Heart left ventricle (tissue), 16 donors: ENCODE measurements around the gene ADAMTS12. TPM values are rescaled to one million over a fixed set of nuclear protein-coding genes. Genes with fewer than 3 reads are reported as not detected.
"Not testable (repeated sequence)": the region's sequence is repeated elsewhere in the genome, so short reads cannot be mapped to it uniquely, and the experiment has no call there.

Source experiments
- ATAC-seq, 4 donors: fragments of 200-7000 bp; cut with Tn5 transposase; one replicate each; pipeline ENCODE4 v1.9.1; 2020 to 2022; ENCODE audit warnings: moderate library complexity in 4 of 4, mild to moderate bottlenecking in 3 of 4, moderate number of reproducible peaks in 1 of 4
- DNase-seq, 5 donors: peaks; one replicate each; pipeline ENCODE4 v3.0.0-alpha.2; 2020
- H3K27ac ChIP-seq, 12 donors: fragments of 200-600 bp; sonication (generic) in 4 of 12; one replicate each; pipeline versions ENCODE4 v1.5.0 to v1.8.0; 2016 to 2022; ENCODE audit warnings: mild to moderate bottlenecking in 2 of 12
- H3K27me3 ChIP-seq, 9 donors: fragments of 200-600 bp; sonication (generic) in 2 of 9; one replicate each; pipeline versions ENCODE4 v1.5.1 to v1.8.0; 2016 to 2022; ENCODE audit warnings: mild to moderate bottlenecking in 3 of 9
- H3K36me3 ChIP-seq, 9 donors: fragments of 200-600 bp; sonication (generic) in 2 of 9; one replicate each; pipeline versions ENCODE4 v1.5.0 to v1.8.0; 2018 to 2022; ENCODE audit warnings: mild to moderate bottlenecking in 2 of 9
- H3K4me1 ChIP-seq, 12 donors: fragments of 200-600 bp; sonication (generic) in 4 of 12; one replicate each; pipeline versions ENCODE4 v1.5.0 to v1.8.0; 2016 to 2022; ENCODE audit warnings: mild to moderate bottlenecking in 3 of 12
- H3K4me3 ChIP-seq, 12 donors: fragments of 200-600 bp; sonication (generic) in 4 of 12; one replicate each; pipeline versions ENCODE4 v1.5.0 to v1.8.0; 2017 to 2022; ENCODE audit warnings: mild to moderate bottlenecking in 9 of 12, moderate library complexity in 4 of 12
- H3K9me3 ChIP-seq, 12 donors: fragments of 200-600 bp; sonication (generic) in 4 of 12; one replicate each; pipeline versions ENCODE4 v1.5.0 to v1.8.0; 2016 to 2022; ENCODE audit warnings: mild to moderate bottlenecking in 1 of 12
- CTCF ChIP-seq, 12 donors: fragments of 200-600 bp; sonication (generic) in 4 of 12; IDR thresholded peaks; one replicate each; pipeline versions ENCODE4 v1.5.0 to v1.8.0; 2018 to 2022; ENCODE audit warnings: antibody characterized with exemption in 12 of 12, mild to moderate bottlenecking in 5 of 12
- POLR2A ChIP-seq, 2 donors: fragments of 450-650 bp; IDR thresholded peaks; one replicate each; pipeline ENCODE4 v1.6.1; 2017; ENCODE audit warnings: antibody characterized with exemption in 2 of 2, mild to moderate bottlenecking in 2 of 2, moderate library complexity in 2 of 2
- WGBS, 4 donors: extraction: QIAGEN DNeasy Blood & Tissue Kit in 2 of 4; methylation state at CpG; one replicate each; pipeline versions ENCODE4 v1.1.5 to v1.1.7; 2013 to 2018; 5-methylcytosine and 5-hydroxymethylcytosine counted together
- intact Hi-C, 10 donors: fragments of 100-400 bp; cut with DNase I; formaldehyde crosslinking; loops; one replicate each; pipeline versions ENCODE4 v1.11.1 to v1.14.2; 2022
- polyA plus RNA-seq, 2 donors: library from polyadenylated mRNA; stranded (reverse); fragments of 200-250 nt; gene quantifications; one replicate each; pipeline ENCODE4 v1.2.3, GENCODE V29; 2013
- total RNA-seq, 9 donors: library from RNA; depleted of rRNA in 2 of 9; stranded (reverse); fragments of >200 nt in 2 of 9; fragmentation: NEBNext Ultra II Directional in 3 of 9; extraction: Animal tissue kit (Norgen Biotek cat#: 25700) in 3 of 9; gene quantifications; one replicate each; pipeline versions ENCODE4 v1.1.0 to v1.2.4, GENCODE V29; 2016 to 2023
- donor health status: ischemic (EF 13 %, LVEDD 7.1; RV severe dilation, severe dysfunction).
- donor health status: healthy with polysubstance abuse.
- donor health status: DM: no; HTN: yes; CAD: no.
- donor health status: DM: no; HTN: no; CAD: no.
- donor health status: ischemic (EF 25% LVEDD 6.9; RV normal size, moderate dysfunction).
- donor health status: ischemic (EF 25% LVEDD 5.7; RV mildly dilated, moderate dysfunction).
- donor health status: healthy.
- donor health status: DM: yes; HTN: yes; CAD: no.
- donor health status: ischemic (EF 35%, LVEDD 5.7; RV mildly dilated, moderate dysfunction).
- donor health status: nonischemic (EF 11% LVEDD 7.7; RV severe dilation, severe dysfunction).
- donor health status: DM: yes; HTN: yes; CAD: no.
- donor health status: PGD.
- donor health status: ischemic (EF 29% LVEDD 5.4; RV normal size, mild dysfunction).
- donor health status: nonischemic (EF 23%, LVEDD 6.1; RV moderate dilation, normal function).

Gene ADAMTS12
- total and polyA plus RNA-seq, 11 donors: 0.72 to 4.7 (median 1.7) TPM

- TF ChIP-seq POLR2A (IDR thresholded peaks at IDR 0.05) (no peak), CTCF (IDR thresholded peaks at IDR 0.05) (no peak)
- no peak for DNase-seq
- ATAC-seq: no peak
- Histone ChIP-seq H3K36me3 (no peaks in the 10 kb centered on the region), H3K4me3 (no peak overlapping the region), H3K9me3 (no peaks in the 10 kb centered on the region), H3K27me3 (no peaks in the 10 kb centered on the region), H3K27ac (no peak overlapping the region), H3K4me1 (no peaks in the 10 kb centered on the region)
- intact Hi-C loops: no loop called here
- WGBS, 4 donors: 71 to 84% (median 81%) methylated on average over 2 of the region's 2 CpGs
Observed at GRCh38 chr5:33516421-33516820, 375.4 kb downstream of the ADAMTS12 start.

- intact Hi-C loops, H3K9me3 ChIP-seq, H3K27me3 ChIP-seq, H3K27ac ChIP-seq, H3K4me1 ChIP-seq, H3K36me3 ChIP-seq, H3K4me3 ChIP-seq, ATAC-seq, DNase-seq: not testable (repeated sequence)
- WGBS, 4 donors: 96 to 98% (median 97%) methylated on average over 26 to 32 of the region's 32 CpGs
Observed at GRCh38 chr5:33515366-33515765, 376.4 kb downstream of the ADAMTS12 start.

- H3K4me1 ChIP-seq: no peaks in the 10 kb centered on the region
- no peaks in the 10 kb centered on the region for H3K27me3 ChIP-seq
- TF ChIP-seq CTCF (IDR thresholded peaks at IDR 0.05) (no peak), POLR2A (IDR thresholded peaks at IDR 0.05) (no peak)
- no peak overlapping the region for H3K4me3 ChIP-seq
- no peaks in the 10 kb centered on the region for H3K36me3 ChIP-seq
- H3K9me3 ChIP-seq: no peaks in the 10 kb centered on the region
- ATAC-seq (no peak), DNase-seq (no peak)
- 80 to 97% (median 81%) methylated on average over 3 of the region's 3 CpGs for WGBS, 4 donors
- H3K27ac ChIP-seq: no peak overlapping the region
- intact Hi-C loops: no loop called here
Observed at GRCh38 chr5:33513462-33514185, 378.2 kb downstream of the ADAMTS12 start.

GRCh38 chr5:33509036-33509435, 382.8 kb downstream of the ADAMTS12 start:
- Histone ChIP-seq H3K27ac (no peak overlapping the region), H3K27me3 (no peaks in the 10 kb centered on the region), H3K36me3 (no peaks in the 10 kb centered on the region), H3K4me1 (no peaks in the 10 kb centered on the region), H3K9me3 (no peaks in the 10 kb centered on the region), H3K4me3 (no peak overlapping the region)
- 75 to 87% (median 77%) methylated on average over 3 of the region's 3 CpGs for WGBS, 4 donors
- intact Hi-C loops: no loop called here
- TF ChIP-seq CTCF (IDR thresholded peaks at IDR 0.05) (no peak), POLR2A (IDR thresholded peaks at IDR 0.05) (no peak)
- no peak for DNase-seq
- ATAC-seq: no peak

GRCh38 chr5:33507426-33507825, 384.4 kb downstream of the ADAMTS12 start:
- Histone ChIP-seq H3K36me3 (no peaks in the 10 kb centered on the region), H3K27me3 (no peaks in the 10 kb centered on the region), H3K4me3 (no peak overlapping the region), H3K9me3 (no peaks in the 10 kb centered on the region), H3K27ac (no peak overlapping the region), H3K4me1 (no peaks in the 10 kb centered on the region)
- TF ChIP-seq POLR2A (IDR thresholded peaks at IDR 0.05) (no peak), CTCF (IDR thresholded peaks at IDR 0.05) (no peak)
- no peak for ATAC-seq
- 93 to 96% (median 94%) methylated on average over 4 of the region's 4 CpGs for WGBS, 4 donors
- intact Hi-C loops: no loop called here
- DNase-seq: no peak
